Dedifferentiated amniotic fluid mesenchymal stem cell (primary cell): ENCODE measurements around the gene TASP1.
"Not testable (repeated sequence)": the region's sequence is repeated elsewhere in the genome, so short reads cannot be mapped to it uniquely, and the experiment has no call there.

Experiments used
- DNase-seq: peaks from one replicate; pipeline ENCODE4 v3.0.0-alpha.2; 2016; ENCODE audit errors: extremely low spot score

Gene TASP1

GRCh38 chr20:13648291-13649228 is 9.8 kb upstream of the TASP1 start:
- DNase-seq = no peak

GRCh38 chr20:13644010-13644409 is 5.3 kb upstream of the TASP1 start:
- no peak for DNase-seq

- no peak for DNase-seq
These were observed 392 bp upstream of the TASP1 start for GRCh38 chr20:13639150-13639497.

GRCh38 chr20:13638162-13638495 is 603 bp downstream of the TASP1 start:
- no peak for DNase-seq

GRCh38 chr20:13632431-13632830 is 6.3 kb downstream of the TASP1 start:
- no peak for DNase-seq

- DNase-seq = not testable (repeated sequence)
These were observed 11.2 kb downstream of the TASP1 start for GRCh38 chr20:13627525-13627924.

- no peak for DNase-seq
These were observed 12.0 kb downstream of the TASP1 start for GRCh38 chr20:13626724-13627123.

GRCh38 chr20:13625304-13625979 is 13.3 kb downstream of the TASP1 start:
- DNase-seq = no peak

- DNase-seq = not testable (repeated sequence)
These were observed 19.3 kb downstream of the TASP1 start for GRCh38 chr20:13619415-13619814.

- not testable (repeated sequence) for DNase-seq
These were observed 20.3 kb downstream of the TASP1 start for GRCh38 chr20:13618456-13618855.

- DNase-seq = not testable (repeated sequence)
These were observed 21.1 kb downstream of the TASP1 start for GRCh38 chr20:13617585-13617984.

- not testable (repeated sequence) for DNase-seq
These were observed 22.0 kb downstream of the TASP1 start for GRCh38 chr20:13616713-13617112.

GRCh38 chr20:13613917-13614316 is 24.8 kb downstream of the TASP1 start:
- no peak for DNase-seq

GRCh38 chr20:13611611-13612125 is 27.1 kb downstream of the TASP1 start:
- no peak for DNase-seq

- no peak for DNase-seq
These were observed 28.5 kb downstream of the TASP1 start for GRCh38 chr20:13610184-13610583.

GRCh38 chr20:13608066-13608465 is 30.7 kb downstream of the TASP1 start:
- DNase-seq = no peak

GRCh38 chr20:13593423-13593822 is 45.3 kb downstream of the TASP1 start:
- not testable (repeated sequence) for DNase-seq

GRCh38 chr20:13588049-13588448 is 50.7 kb downstream of the TASP1 start:
- no peak for DNase-seq

- no peak for DNase-seq
These were observed 51.4 kb downstream of the TASP1 start for GRCh38 chr20:13587370-13587769.

GRCh38 chr20:13586133-13586532 is 52.6 kb downstream of the TASP1 start:
- no peak for DNase-seq

- no peak for DNase-seq
These were observed 57.3 kb downstream of the TASP1 start for GRCh38 chr20:13581451-13581850.

- no peak for DNase-seq
These were observed 58.0 kb downstream of the TASP1 start for GRCh38 chr20:13580707-13581106.

GRCh38 chr20:13574071-13574470 is 64.7 kb downstream of the TASP1 start:
- no peak for DNase-seq
